Activated effector memory CD4-positive, alpha-beta T cell treated with Interleukin-2 at 50 U/mL for 16 hours (primary cell): ENCODE results near the gene SFTPD.
"Not testable (repeated sequence)": the region's sequence is repeated elsewhere in the genome, so short reads cannot be mapped to it uniquely, and the experiment has no call there.

Source experiments
- DNase-seq: peaks from one replicate; pipeline ENCODE4 v3.0.0-alpha.2; 2020

SFTPD gene

GRCh38 chr10:79948976-79949722, at the start of gene SFTPD:
Gene SFTPD, minus strand, starts transcription at chr10:79949105. Its CDS starts 2,446 bp downstream, at chr10:79946659.
- no peak for DNase-seq

- DNase-seq: no peak
These were observed 47.2 kb upstream of the SFTPD start for GRCh38 chr10:79995979-79996634.

GRCh38 chr10:79994556-79994955, 45.7 kb upstream of the SFTPD start:
- no peak for DNase-seq

GRCh38 chr10:79988199-79988598, 39.3 kb upstream of the SFTPD start:
- not testable (repeated sequence) for DNase-seq

- DNase-seq: not testable (repeated sequence)
These were observed 37.8 kb upstream of the SFTPD start for GRCh38 chr10:79986661-79987060.

GRCh38 chr10:79985481-79986072, 36.7 kb upstream of the SFTPD start:
- DNase-seq: no peak

GRCh38 chr10:79984851-79985250, 35.9 kb upstream of the SFTPD start:
- DNase-seq: no peak

GRCh38 chr10:79983286-79983909, 34.5 kb upstream of the SFTPD start:
- no peak for DNase-seq

- no peak for DNase-seq
These were observed 34.0 kb upstream of the SFTPD start for GRCh38 chr10:79982861-79983260.

- no peak for DNase-seq
These were observed 33.5 kb upstream of the SFTPD start for GRCh38 chr10:79982362-79982800.

- DNase-seq: no peak
These were observed 32.8 kb upstream of the SFTPD start for GRCh38 chr10:79981450-79982361.

- DNase-seq: no peak
These were observed 31.8 kb upstream of the SFTPD start for GRCh38 chr10:79980711-79981110.

GRCh38 chr10:79979976-79980687, 31.2 kb upstream of the SFTPD start:
- no peak for DNase-seq

GRCh38 chr10:79979310-79979975, 30.5 kb upstream of the SFTPD start:
- DNase-seq: no peak

GRCh38 chr10:79976999-79977398, 28.1 kb upstream of the SFTPD start:
- no peak for DNase-seq

- DNase-seq: no peak
These were observed 21.2 kb upstream of the SFTPD start for GRCh38 chr10:79970062-79970461.

- no peak for DNase-seq
These were observed 999 bp downstream of the SFTPD start for GRCh38 chr10:79947787-79948424.

GRCh38 chr10:79947083-79947415, 1.9 kb downstream of the SFTPD start:
- DNase-seq: no peak

- DNase-seq: no peak
These were observed 2.4 kb downstream of the SFTPD start for GRCh38 chr10:79946271-79947082.
